ENCODE measurements around the gene C19orf53.

C19orf53 gene

DNA sequence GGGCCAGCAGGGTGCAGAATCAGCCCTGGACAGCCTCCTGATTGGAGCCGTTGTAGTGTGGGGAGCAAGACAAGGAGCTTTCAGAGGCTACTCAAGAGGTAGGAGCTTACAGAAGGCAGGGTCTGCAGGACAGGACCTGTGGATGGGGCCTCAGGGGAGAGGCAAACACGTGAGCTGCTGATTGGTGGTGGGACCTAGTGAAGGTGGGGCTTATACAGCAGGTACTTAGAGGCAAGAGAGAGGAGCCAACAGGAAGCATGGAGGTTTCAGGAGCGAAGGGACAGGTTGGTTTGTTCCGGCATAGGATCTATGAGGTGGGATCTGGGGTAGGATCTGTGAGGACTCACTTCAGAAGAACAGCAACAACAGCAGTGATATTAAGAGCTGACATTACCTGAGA is 53.4 kb downstream of the C19orf53 start:
- DNase-seq = no peak

All from T-helper 2 cell (primary cell).